IPS-15b (cell line): Measurements from ENCODE around the gene LILRA6.
A peak's percentile ranks its signal among the peaks of the same experiment; 100 is the strongest.
"Not testable (repeated sequence)": the region's sequence is repeated elsewhere in the genome, so short reads cannot be mapped to it uniquely, and the experiment has no call there.

Experiments
- H3K27me3 ChIP-seq: one replicate; pipeline ENCODE4 v1.6.1; 2013; ENCODE audit warnings: low read length; ENCODE audit not compliant: control insufficient read depth, insufficient read depth
- H3K36me3 ChIP-seq: one replicate; pipeline ENCODE4 v1.6.1; 2013; ENCODE audit warnings: low read length; ENCODE audit not compliant: control insufficient read depth, insufficient read depth
- H3K4me1 ChIP-seq: one replicate; pipeline ENCODE4 v1.6.1; 2013; ENCODE audit warnings: mild to moderate bottlenecking, low read length; ENCODE audit not compliant: control insufficient read depth, insufficient read depth
- H3K4me3 ChIP-seq: one replicate; pipeline ENCODE4 v1.5.1; 2013; ENCODE audit warnings: low read depth, low read length
- H3K9ac ChIP-seq: one replicate; pipeline ENCODE4 v1.6.1; 2013; ENCODE audit warnings: low read depth, mild to moderate bottlenecking, low read length
- H3K9me3 ChIP-seq: one replicate; pipeline ENCODE4 v1.6.1; 2013; ENCODE audit warnings: mild to moderate bottlenecking, low read length; ENCODE audit not compliant: control insufficient read depth, insufficient read depth

LILRA6 gene

DNA sequence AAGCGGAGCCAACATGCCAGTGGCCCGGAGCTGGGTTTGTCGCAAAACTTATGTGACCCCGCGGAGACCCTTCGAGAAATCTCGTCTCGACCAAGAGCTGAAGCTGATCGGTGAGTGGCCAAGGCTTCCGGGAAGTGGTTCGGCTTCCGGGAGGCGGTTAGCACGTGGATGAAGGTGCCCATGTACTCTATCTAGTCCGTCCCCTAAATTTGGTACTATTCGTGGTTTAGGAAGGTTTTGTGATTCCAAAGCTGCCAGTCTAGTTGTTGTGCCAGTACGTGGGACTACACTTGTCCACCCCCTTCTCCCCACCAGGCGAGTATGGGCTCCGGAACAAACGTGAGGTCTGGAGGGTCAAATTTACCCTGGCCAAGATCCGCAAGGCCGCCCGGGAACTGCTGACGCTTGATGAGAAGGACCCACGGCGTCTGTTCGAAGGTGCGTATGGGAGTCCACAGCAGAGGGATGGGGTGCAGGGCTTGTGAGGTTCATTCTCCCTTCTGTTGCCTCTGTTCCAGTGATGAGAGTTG lies 41.4 kb downstream of the LILRA6 start:
- Histone ChIP-seq H3K4me3 (peak overlapping the region; percentile 96), H3K9me3 (no peaks in the 10 kb centered on the region), H3K36me3 (peaks cover 49% of the 10 kb centered on the region), H3K9ac (peak overlapping the region; percentile 99), H3K27me3 (no peaks in the 10 kb centered on the region), H3K4me1 (peaks cover 16% of the 10 kb centered on the region)

DNA sequence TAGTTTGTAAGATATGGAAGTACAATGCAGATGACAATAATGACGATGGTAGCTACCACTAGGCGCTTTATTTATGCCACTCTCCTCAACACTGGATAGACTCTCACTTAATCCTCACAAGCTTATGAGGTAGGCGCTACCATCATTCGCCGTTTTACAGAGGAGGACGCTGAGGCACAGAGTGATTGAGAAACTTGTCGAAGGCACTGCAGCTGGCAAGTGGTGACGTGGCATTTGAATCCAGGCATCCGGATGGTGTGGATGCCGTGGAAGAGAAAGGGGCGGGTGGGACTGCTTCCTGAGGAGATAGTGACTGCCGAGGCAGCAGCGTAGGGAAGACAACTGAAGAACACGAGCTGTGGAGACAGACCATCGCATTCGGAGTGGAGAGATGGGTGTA lies 43.2 kb downstream of the LILRA6 start:
- no peaks in the 10 kb centered on the region for H3K9me3 ChIP-seq
- no peaks in the 10 kb centered on the region for H3K27me3 ChIP-seq
- peaks cover 12% of the 10 kb centered on the region for H3K4me1 ChIP-seq
- H3K4me3 ChIP-seq = no peak overlapping the region
- H3K9ac ChIP-seq = no peak overlapping the region
- peaks cover 30% of the 10 kb centered on the region for H3K36me3 ChIP-seq

DNA sequence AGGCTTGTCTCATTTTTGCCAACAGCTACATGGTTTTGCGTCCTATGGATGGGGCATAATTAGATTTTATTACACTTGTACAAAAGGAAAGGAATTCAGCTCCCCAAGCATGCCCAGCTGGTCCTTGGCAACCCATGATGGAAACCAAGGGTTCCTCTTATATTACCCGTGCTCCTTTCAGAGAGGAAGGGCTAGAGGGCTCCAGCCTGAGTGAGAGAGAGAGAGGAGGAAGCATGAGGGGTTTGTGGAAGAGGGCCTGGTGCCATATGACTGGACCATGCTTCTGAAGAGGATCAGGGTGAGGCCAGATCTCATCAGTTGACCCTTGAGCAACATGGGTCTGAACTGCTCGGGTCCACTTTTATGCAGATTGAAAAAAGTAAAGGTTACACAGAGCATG lies 45.5 kb downstream of the LILRA6 start:
- Histone ChIP-seq H3K4me3 (no peak overlapping the region), H3K27me3 (no peaks in the 10 kb centered on the region), H3K9ac (no peak overlapping the region), H3K36me3 (peaks cover 18% of the 10 kb centered on the region), H3K9me3 (no peaks in the 10 kb centered on the region), H3K4me1 (peaks cover 3% of the 10 kb centered on the region)

DNA sequence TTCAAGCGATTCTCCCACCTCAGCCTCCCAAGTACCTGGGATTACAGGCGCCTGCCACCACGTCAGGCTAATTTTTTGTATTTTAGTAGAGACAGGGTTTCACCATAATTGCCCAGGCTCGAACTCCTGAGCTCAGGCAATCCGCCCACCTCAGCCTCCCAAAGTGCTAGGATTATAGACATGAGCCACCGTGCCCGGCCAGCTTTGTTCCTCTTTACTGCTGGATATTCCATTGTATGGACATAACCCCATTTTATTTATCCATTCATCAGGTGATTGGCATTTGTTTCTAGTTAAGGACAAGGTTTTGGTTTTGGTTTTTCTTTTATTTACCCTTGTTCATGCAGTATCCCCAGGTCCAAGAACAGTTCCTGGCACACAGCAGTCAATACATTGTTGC lies 46.1 kb downstream of the LILRA6 start:
- H3K9ac ChIP-seq = no peak overlapping the region
- H3K36me3 ChIP-seq = peaks cover 12% of the 10 kb centered on the region
- peaks cover under 1% of the 10 kb centered on the region for H3K4me1 ChIP-seq
- H3K27me3 ChIP-seq = no peaks in the 10 kb centered on the region
- no peaks in the 10 kb centered on the region for H3K9me3 ChIP-seq
- H3K4me3 ChIP-seq = no peak overlapping the region

DNA sequence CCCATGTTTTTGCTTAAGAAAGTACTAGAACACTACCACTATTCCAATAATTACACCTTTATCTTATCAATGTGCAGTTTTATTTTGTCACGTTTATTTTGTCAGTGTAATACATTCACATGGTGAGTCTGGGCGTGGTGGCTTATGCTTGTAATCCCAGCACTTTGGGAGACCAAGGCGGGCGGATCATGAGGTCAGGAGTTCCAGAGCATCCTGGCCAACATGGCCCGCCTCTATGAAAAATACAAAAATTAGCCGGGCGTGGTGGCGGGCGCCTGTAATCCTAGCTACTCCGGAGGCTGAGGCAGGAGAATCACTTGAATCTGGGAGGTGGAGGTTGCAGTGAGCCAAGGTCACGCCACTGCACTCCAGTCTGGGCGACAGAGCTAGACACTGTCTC lies 48.1 kb downstream of the LILRA6 start:
- not testable (repeated sequence) for H3K36me3 ChIP-seq, H3K27me3 ChIP-seq, H3K4me1 ChIP-seq, H3K9me3 ChIP-seq, H3K9ac ChIP-seq, H3K4me3 ChIP-seq

DNA sequence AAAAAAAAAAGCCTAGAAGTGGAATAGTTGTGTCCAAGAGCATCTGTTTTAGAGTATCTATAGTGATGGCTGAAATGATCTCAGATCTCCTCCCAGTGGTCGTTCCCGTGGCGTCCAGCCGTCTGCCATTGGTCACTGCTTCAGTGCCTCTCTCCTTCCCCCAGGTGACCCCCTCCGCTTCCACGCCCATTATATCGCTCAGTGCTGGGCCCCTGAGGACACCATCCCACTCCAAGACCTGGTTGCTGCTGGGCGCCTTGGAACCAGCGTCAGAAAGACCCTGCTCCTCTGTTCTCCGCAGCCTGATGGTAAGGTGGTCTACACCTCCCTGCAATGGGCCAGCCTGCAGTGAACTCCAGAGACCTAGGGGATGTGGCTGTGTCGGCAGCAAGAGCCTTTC lies 49.6 kb downstream of the LILRA6 start:
- H3K4me1 ChIP-seq = peaks cover 2% of the 10 kb centered on the region
- peaks cover 7% of the 10 kb centered on the region for H3K36me3 ChIP-seq
- no peak overlapping the region for H3K9ac ChIP-seq
- H3K4me3 ChIP-seq = no peak overlapping the region
- H3K9me3 ChIP-seq = no peaks in the 10 kb centered on the region
- H3K27me3 ChIP-seq = no peaks in the 10 kb centered on the region

DNA sequence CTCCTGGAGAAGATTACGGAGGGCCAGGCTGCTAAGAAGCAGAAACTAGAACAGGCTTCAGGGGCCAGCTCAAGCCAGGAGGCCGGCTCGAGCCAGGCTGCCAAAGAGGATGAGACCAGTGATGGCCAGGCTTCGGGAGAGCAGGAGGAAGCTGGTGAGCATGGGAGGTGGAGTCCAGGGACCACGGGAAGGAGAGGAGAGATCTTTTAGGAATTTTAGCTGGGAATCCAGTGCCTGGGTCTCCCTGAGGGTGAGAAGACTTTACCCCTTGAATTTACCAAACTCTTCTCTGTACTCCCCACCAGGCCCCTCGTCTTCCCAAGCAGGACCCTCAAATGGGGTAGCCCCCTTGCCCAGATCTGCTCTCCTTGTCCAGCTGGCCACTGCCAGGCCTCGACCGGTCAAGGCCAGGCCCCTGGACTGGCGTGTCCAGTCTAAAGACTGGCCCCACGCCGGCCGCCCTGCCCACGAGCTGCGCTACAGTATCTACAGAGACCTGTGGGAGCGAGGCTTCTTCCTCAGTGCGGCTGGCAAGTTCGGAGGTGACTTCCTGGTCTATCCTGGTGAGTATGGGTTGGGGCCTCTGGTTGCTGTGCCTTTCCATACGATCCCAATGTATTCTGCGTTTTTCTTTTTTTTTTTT lies 50.7 kb downstream of the LILRA6 start:
- H3K4me3 ChIP-seq = peak overlapping the region; percentile 98
- H3K36me3 ChIP-seq = peaks cover 11% of the 10 kb centered on the region
- peaks cover 2% of the 10 kb centered on the region for H3K4me1 ChIP-seq
- peak overlapping the region; percentile 85 for H3K9ac ChIP-seq
- H3K9me3 ChIP-seq = no peaks in the 10 kb centered on the region
- H3K27me3 ChIP-seq = no peaks in the 10 kb centered on the region

DNA sequence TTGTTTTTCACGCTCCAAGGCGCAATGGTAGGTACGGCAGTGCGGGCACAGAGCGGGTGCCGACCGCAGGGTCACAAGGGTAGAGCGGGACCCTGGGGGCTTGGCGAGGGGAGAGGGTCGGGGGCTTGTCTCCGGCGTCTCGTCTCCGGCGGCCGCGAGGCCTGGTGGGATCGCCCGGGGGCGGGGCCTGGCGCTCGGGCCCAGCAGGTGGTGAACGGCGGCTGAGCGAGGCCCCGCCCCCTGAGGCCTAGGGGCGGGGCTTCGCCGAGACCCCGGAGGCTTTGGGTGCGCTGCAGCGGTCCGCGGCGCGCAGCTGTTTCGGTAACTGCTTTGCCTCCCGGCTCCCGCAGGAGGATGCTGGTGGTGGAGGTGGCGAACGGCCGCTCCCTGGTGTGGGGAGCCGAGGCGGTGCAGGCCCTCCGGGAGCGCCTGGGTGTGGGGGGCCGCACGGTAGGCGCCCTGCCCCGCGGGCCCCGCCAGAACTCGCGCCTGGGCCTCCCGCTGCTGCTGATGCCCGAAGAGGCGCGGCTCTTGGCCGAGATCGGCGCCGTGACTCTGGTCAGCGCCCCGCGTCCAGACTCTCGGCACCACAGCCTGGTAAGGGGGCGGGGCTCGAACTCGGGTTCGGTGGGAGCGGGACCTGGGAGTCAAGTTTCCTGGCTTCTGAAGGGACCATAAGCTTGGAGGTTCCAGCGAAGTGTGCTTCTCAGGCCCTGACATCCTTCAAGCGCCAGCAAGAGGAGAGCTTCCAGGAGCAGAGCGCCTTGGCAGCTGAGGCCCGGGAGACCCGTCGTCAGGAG lies 51.4 kb downstream of the LILRA6 start, which contains the start of gene TSEN34:
TSEN34 (plus strand) TSS at position 298 of the 800 bp plus-strand sequence; CDS start at position 355, 57 bp downstream.
- peaks cover 2% of the 10 kb centered on the region for H3K4me1 ChIP-seq
- H3K4me3 ChIP-seq = peak within 1 kb of the TSS; percentile 98
- H3K9ac ChIP-seq = peak within 1 kb of the TSS; percentile 90

DNA sequence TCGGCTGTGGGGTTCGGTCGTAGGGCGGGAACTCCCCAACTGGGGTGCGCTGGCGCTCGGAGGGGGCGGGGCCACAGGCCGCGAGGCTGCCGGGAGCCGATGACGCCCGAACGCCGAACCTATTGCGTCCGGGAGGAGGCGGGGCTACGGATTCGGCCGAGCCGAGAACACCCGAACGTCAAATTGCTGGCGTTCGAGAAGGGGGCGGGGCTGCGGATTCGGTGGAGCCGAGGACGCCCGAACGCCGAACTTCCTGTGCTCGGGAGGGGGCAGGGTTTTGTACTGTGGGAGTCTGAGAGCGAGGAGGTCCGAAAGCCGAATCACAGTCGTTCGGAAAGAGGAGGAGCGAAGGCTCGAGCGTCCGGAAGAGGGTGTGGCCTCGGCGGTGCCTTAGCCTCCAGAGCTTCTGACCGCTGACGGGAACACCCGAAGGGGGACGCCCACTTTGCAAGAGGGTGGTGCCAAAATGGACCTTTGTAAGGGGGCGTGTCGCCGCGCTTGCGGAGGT lies 52.0 kb downstream of the LILRA6 start:
- Histone ChIP-seq H3K4me3 (peak overlapping the region; percentile 98), H3K9ac (peak overlapping the region; percentile 90), H3K36me3 (peaks cover 17% of the 10 kb centered on the region), H3K9me3 (no peaks in the 10 kb centered on the region), H3K4me1 (peaks cover 2% of the 10 kb centered on the region), H3K27me3 (no peaks in the 10 kb centered on the region)

More for the DNA sequence above, 51.4 kb downstream of the LILRA6 start, which contains the start of gene TSEN34:
- Histone ChIP-seq H3K9me3 (no peaks in the 10 kb centered on the region), H3K36me3 (peaks cover 17% of the 10 kb centered on the region), H3K27me3 (no peaks in the 10 kb centered on the region)

DNA sequence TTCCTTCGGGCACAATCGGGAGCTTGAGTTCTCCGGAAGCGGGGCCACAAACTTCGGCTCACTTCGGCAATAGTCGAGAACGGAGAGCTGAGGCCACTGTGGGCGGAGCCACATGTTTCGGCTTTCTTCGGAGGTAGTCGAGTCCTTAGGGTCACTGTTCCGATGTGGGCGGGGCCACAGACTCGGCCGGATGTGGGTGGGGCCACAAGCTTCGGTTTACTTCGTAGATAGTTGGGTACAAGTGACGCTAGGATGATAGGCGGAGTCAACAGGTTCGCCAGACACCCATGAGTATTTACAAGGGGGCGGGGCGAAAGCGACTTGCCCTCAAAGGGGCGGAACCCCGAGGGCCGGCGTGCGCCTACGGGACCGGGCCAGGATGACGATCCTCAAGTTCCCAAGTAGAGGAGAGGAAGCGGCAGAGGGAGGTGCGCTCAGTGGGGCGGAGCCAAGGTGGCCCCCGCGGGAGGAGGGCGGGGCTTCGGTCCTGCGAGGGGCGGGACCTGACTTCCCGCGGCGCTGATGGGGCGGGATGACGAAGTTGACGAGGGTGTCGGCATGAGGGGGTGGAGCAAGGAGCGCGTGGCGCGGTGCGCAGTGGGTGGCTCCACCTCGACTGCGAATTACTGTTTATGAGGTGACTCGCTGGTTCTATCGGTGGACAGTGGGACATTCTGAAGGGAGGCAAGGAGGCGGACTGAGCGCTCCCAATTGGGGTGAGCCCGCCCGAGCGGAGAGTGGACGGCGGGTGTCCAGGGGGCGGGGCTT lies 52.7 kb downstream of the LILRA6 start:
- peak overlapping the region; percentile 98 for H3K4me3 ChIP-seq
- H3K27me3 ChIP-seq = no peaks in the 10 kb centered on the region
- peaks cover 2% of the 10 kb centered on the region for H3K4me1 ChIP-seq
- H3K9me3 ChIP-seq = no peaks in the 10 kb centered on the region
- peak overlapping the region; percentile 90 for H3K9ac ChIP-seq
- H3K36me3 ChIP-seq = peaks cover 17% of the 10 kb centered on the region

DNA sequence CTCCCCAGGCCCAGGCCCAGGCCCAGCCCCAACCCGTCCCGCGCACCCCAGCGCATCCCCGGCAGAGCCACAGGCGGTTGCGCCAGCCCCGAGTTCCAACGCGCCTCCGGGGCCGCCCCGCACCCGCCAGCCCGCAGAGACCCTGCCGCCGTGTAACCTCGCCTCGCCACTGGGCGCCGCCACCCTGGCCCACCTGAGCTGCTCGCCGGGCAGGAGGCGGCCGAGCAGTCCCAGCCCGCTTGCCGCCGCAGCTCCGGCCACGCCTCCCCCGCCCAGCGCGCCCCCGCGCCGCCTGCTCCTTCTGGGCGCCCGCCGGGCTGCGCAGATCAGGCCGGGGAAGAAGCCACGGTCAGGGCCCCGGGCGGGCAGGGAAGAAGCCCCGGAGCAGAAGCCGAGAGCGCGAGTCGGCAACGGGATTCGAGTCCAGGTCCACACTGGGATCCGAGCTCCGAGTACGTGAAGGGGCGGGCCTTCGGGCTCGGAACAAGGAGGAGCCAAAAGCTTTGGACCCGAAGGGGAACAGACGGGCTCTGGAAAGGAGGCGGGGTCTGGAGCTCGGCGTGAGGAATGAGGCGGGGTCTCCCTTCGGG lies 53.4 kb downstream of the LILRA6 start, which contains the start of gene MBOAT7:
MBOAT7 (minus strand) TSS at position 436 of the 590 bp plus-strand sequence. CDS start 1,072 bp downstream, outside the sequence.
- Histone ChIP-seq H3K4me3 (peak within 1 kb of the TSS; percentile 98), H3K4me1 (peaks cover 2% of the 10 kb centered on the region), H3K36me3 (peaks cover 17% of the 10 kb centered on the region)

More for the DNA sequence above, 53.4 kb downstream of the LILRA6 start, which contains the start of gene MBOAT7:
- no peaks in the 10 kb centered on the region for H3K27me3 ChIP-seq
- peak within 1 kb of the TSS; percentile 90 for H3K9ac ChIP-seq
- H3K9me3 ChIP-seq = no peaks in the 10 kb centered on the region
